Sciatic nerve (tissue), 2 donors: ENCODE measurements around the gene SHANK1. TPM values are rescaled to one million over a fixed set of nuclear protein-coding genes. Genes with fewer than 3 reads are reported as not detected.

ENCODE experiments used
- ATAC-seq: fragments of 200-7000 bp; cut with Tn5 transposase; one replicate; pipeline ENCODE4 v1.9.1; 2020; ENCODE audit warnings: mild to moderate bottlenecking, moderate library complexity
- DNase-seq: peaks from one replicate; pipeline ENCODE4 v3.0.0-alpha.2; 2020; ENCODE audit warnings: low spot score
- intact Hi-C: fragments of 100-400 bp; cut with DNase I; formaldehyde crosslinking; loops from one replicate; pipeline ENCODE4 v1.14.2; 2022
- total RNA-seq: library from RNA; stranded (reverse); fragmentation: NEBNext Ultra II Directional; extraction: Animal tissue kit (Norgen Biotek cat#: 25700); gene quantifications from one replicate; pipeline ENCODE4 v1.2.1, GENCODE V29; 2021
- donor health status: DM: no; HTN: no; CAD: no.
- donor health status: DM: no; HTN: no; CAD: no.

The SHANK1 gene
- total RNA-seq, 1 donor from 2014 or later: 1.4 TPM

DNA sequence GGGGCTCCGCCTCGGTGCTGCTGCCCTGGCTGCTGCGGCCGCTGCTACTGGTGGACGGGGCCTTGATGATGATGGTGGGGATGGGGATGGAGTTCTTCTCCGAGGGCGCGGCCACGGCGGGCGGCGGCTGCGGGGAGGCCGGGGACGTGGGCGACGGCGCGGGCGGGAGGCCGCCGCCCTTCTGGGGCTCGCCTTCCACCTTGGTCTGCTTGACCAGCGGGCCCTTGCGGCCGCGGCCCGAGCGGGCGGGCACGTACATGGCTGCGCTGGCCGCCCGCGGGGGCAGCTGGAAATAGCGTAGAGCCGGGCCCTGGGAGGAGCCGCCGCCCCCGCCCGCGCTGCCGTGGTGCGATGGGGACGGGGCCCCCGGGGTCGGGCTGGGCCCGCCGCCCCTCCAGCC lies 51.2 kb downstream of the SHANK1 start:
- no peak for DNase-seq
- ATAC-seq: no peak
- intact Hi-C loops: no loop called here

DNA sequence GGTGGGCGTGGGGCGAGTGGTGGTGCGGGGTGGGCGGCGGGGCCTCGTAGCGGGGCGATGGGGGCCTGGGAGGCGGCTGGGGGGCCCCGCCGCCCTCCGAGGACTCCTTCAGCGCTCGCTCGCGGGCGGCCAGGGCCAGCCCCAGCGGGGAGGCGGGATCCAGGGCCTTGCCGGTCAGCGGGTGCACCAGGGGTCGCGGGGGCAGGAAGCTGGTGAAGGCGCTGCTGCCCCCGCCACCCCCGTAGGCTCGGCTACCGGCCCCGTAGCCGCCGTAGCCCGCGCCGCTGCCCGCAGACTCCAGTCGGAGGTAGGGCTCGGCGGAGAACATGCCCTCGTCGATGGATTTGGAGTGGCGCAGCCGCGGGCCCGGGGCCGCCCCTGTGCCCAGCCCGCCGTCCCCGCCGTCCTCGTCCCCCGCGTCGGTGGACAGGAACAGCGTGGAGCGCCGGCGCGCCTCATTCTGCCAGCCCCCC lies 51.8 kb downstream of the SHANK1 start:
- intact Hi-C loops: no loop called here
- ATAC-seq: no peak
- DNase-seq: no peak

DNA sequence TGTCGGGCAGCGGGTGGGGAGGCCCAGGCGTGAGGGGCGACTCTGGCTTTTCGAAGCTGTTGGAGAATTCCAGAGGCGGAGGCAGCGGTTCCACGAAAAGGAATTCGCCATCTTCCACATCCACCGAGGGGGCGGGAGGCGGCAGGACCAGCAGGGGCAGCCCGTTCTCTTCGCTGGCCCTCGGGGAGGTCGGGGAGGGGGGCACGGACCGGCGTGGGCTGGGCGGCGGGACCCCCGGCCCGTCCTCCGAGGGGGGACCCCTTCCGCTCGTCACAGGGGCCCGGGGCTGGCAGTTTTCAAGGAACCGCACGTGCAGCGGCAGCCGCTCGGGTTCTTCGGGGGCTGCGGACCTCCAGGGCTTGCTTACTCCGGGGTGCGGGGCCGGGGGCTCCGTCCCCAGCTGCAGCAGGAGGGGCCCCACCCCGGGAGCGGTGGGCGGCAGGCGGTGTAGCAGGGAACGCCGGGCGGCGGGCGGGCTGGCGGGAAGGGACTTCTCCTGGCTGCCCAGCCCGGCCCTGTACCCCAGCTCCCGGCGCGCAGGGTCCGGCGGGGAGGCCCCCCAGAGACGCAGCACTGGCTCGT lies 52.3 kb downstream of the SHANK1 start:
- intact Hi-C loops: no loop called here
- DNase-seq (no peak), ATAC-seq (no peak)

DNA sequence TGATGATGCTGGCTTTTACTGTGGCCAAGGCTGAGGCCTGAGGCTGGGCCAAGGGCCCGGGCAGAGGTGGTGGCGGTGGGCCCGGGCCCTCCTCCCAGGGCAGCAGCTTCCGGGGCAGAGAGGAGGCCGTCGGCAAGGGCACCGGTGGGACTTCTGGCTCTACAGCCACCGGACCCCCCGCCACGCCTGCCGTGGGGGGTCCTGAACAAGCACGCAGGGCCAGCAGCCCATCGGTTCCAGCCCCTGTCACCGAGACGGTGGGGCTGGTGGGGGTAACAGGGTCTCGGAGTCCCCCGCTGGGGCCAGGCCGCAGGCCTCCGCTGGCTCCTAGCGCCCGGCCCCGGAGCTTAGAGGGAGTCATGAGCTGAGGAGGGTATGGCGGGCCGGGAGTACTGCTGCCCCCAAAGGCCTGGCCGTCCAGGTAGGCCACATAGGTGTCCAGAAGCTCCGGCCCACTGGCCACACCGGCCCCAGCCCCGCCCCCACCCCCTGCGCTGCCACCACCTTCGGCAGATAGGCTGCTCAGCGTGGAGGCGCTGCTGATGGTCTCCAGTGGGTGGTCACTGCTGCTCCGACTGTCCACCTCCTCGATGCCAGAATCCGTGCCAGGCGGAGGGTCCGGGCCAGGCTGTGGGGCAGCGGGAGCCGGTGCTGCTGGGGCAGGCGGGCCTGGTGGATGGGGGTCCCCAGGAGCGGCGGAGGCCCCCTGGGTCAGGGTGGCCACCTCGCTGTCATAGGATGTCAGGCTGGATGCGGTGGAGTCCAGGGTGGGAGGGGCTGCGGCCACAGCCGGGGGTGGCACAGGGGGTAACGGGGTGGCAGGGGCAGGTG lies 53.0 kb downstream of the SHANK1 start:
- intact Hi-C loops: no loop called here
- no peak for ATAC-seq
- DNase-seq: no peak

- DNase-seq: no peak
- no peak for ATAC-seq
- intact Hi-C loops: no loop called here
These were observed 55.4 kb downstream of the SHANK1 start for GRCh38 chr19:50664204-50664603.

- DNase-seq: no peak
These were observed 56.2 kb downstream of the SHANK1 start for GRCh38 chr19:50663482-50663790.

DNA sequence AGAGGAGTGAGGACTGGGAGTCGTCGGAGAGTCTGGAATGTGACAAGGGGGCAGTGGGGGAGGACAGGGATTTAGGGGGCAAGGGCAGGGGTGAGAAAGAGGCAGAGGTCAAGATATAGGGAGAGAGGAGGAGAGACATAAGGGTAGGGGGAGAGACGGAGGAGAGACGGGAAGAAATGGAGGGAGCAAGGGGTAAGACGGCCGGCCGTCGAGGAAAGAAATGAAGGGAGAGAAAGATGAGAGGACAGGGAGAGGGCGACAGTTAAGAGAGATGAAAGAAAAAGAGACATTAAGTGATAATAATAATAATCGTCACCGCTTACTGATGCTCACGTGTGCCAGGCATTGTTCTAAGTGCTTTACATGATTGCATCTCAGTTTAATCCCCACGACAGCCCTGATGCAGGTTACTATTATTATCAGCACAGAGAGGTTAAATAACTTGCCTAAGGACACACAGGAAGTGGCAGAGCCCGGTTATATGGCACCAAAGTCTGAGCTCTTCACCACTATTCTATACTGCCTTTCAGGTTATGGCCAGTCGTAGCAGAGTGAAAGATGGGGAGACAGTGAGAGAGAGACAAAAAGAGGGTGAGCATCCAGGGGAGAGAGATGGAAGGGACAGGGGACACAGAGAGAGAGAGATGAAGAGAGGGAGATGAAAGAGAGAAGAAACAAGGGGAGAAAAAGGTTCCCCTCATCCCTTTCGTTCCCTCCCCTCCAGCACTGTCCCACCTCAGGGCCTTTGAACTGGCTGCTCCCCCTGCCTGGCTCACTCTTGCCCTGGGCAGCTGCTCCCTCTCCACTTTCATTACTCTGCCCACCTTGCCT lies 56.7 kb downstream of the SHANK1 start:
- intact Hi-C loops: no loop called here
- DNase-seq: no peak

More at GRCh38 chr19:50663482-50663790, 56.2 kb downstream of the SHANK1 start:
- no peak for ATAC-seq
- intact Hi-C loops: no loop called here

DNA sequence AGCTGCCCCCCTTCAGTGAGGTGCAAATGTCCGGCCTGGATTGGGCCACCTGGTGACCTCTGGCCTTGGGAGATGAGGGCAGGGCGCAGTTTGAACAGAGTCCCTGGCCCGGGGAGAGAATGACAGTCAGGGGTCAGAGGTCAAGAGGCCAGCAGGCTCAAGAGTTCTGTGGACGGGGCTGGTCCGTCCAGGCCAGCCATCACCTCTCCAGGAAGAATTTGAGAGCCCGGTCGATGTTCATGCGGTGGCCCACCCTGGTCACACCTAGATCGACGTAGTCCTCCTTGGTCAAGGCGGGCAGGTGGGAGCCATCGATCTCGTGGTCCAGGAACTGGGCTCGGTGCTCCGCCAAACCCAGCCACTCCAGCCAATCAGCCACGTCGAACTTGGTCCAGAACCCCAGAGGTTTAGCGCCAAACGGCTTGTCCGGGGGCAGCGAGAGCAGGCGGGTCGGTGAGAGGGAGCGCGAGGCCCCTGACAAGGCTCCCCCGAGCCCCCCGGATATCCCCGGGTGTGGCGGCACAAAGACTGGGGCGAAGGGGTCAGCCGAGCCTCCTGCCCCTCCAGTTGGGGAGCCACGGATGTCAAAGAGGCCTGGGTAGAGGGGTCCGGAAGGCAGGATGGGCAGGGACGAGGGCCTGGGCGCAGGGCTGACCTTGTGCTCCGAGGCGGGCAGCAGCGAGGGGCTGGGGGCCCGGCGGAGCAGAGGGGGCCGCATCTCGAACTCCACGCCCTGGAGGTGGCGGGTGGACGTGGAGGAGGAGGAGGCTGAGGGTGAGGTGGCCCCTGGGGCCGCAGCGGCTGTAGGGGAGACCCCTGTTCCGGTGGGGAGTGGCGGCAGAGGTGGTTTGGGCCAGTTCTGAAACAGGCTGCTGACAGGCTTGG lies 57.6 kb downstream of the SHANK1 start:
- no peak for ATAC-seq

More for the DNA sequence above, 56.7 kb downstream of the SHANK1 start:
- no peak for ATAC-seq

GRCh38 chr19:50661023-50661422 lies 58.6 kb downstream of the SHANK1 start:
- intact Hi-C loops: no loop called here
- DNase-seq (no peak), ATAC-seq (no peak)

More for the DNA sequence above, 57.6 kb downstream of the SHANK1 start:
- no peak for DNase-seq
- intact Hi-C loops: no loop called here

GRCh38 chr19:50660088-50660366 lies 59.6 kb downstream of the SHANK1 start:
- no peak for DNase-seq
- ATAC-seq: no peak
- intact Hi-C loops: no loop called here

- DNase-seq (no peak), ATAC-seq (no peak)
- intact Hi-C loops: no loop called here
These were observed 60.1 kb downstream of the SHANK1 start for GRCh38 chr19:50659318-50660087.

DNA sequence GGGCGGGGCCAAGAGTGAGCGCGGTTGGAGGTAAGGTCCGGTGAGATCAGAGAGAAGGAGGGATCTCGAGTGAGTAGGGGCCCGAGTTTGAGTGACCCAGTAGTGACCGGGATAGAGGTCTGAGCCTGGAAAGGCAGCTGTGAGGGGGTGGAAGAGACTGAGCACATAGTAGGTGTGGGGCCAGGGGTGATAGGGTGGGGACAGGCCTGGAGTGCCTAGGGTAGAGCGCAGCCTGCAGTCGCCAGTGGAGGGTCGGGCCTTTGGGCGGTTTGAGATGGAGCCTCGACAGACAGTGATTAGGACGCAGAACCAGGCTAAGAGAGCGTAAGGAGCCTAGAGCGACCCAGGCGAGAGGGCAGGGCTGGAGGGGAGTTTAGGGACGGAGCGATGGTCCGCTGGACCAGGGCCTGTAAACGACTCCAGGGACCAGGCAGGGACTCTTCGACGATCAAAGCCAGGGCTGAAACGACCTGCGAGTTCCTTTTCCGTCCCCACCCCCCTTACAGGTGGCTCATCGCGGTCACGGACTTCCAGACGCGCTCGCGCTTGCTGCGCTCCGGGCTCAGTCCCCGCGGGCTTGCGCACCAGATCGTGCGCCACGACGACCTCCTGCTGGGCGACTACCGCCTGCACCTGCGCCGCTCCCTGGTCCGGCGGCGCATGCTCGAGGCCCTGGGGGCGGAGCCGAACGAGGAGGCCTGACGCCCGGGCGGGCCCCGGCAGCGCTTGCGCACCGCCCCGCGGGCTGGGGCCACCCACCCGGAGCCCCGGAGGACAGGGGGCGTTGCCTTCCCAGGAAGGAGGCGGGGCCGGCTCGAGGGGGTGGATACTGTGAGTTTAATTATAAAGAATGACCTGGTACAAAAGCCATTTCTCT lies 60.9 kb downstream of the SHANK1 start:
- DNase-seq: peak; percentile 75

DNA sequence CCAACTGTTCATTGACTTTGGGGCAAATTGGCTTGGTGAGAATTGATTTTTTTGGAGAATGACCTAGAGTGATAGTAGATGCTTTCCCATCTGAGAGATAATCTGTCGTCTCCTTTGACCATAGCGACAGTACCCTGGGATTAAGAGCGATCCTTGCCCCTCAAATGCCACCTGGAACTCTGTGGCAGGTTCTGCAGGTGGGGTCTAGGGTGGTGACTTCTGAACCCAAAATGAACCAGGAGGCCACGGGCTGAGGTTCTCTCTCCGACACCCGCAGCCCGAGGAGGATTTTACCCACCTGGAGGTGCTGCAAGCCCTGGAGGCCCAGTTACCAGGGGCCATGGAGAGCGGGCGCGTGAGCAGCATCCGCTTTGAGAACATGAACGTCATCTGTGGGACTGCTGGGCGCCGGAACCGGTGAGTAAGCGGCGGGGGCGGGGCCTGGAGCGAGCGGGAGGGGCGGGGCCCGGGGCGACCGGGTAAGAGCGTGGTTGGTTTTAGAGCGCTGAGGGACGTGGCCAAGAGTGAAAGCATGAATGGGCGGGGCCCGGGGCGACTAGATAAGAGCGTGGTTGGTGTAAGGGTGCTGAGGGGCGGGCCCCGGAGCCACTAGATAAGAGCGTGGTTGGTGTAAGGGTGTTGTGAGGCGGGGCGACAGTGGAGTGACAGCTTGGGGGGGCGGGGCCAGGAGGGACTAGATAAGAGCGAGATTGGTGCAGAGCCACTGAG lies 61.7 kb downstream of the SHANK1 start:
- DNase-seq (peak; percentile 84), ATAC-seq (peak; percentile 95)
- intact Hi-C loops: no loop called here

More for the DNA sequence above, 60.9 kb downstream of the SHANK1 start:
- intact Hi-C loops: no loop called here
- ATAC-seq: peak; percentile 71

GRCh38 chr19:50657222-50657669 lies 62.4 kb downstream of the SHANK1 start:
- intact Hi-C loops: no loop called here
- DNase-seq: no peak
- ATAC-seq: no peak

- intact Hi-C loops: no loop called here
- DNase-seq (no peak), ATAC-seq (no peak)
These were observed 64.7 kb downstream of the SHANK1 start for GRCh38 chr19:50654882-50655281.

DNA sequence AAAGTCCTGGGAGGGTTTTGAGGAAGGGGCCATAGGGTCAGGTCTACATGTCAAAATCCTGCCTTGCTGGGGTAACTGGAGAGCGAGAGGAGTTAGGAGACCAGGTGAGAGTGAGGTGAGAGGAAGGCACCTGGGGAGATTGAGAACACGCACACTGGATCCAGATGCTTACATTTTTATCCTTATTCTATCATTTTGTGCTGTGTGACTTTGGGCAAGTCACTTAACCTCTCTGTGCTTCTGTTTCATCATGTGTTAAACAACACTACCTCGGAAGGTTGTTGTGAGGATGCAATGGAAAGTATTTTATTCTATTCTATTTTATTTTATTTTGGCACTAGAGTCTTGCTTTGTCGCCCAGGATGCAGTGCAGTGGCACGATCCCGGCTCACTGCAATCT lies 66.9 kb downstream of the SHANK1 start:
- DNase-seq (no peak), ATAC-seq (no peak)
- intact Hi-C loops: no loop called here

DNA sequence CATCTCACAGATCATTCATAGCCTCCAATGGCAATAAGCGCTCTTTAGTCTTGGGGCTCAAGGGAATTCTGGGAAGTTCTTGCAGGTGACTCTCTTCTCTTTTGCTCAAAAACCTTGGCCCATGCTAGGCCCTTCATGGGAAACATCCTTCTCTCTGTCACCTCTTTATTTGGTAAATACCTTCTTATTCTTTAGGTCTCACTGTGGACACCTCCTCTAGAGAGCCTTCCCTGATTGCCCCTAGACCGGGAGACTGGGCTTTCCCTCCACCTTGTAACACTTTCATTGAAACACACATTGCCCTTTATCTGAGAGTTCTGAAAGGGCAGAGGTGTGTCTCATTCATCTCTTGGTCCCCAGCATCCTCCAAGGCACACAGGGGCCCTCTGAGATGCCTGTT lies 68.4 kb downstream of the SHANK1 start:
- ATAC-seq: no peak
- intact Hi-C loops: no loop called here
- no peak for DNase-seq
